ENCODE measurements around the gene RAG1. TPM values are rescaled to one million over a fixed set of nuclear protein-coding genes. Genes with fewer than 3 reads are reported as not detected.
"Not testable (repeated sequence)": the region's sequence is repeated elsewhere in the genome, so short reads cannot be mapped to it uniquely, and the experiment has no call there.

The RAG1 gene
- polyA plus RNA-seq: 1 to 10 TPM in 3 of 4 donors, under 1 TPM in 1; 0.60 to 4.9 (median 2.5) TPM
- long read RNA-seq, donor 1: 0 reads
- long read RNA-seq, donor 2: 0 reads
- long read RNA-seq, donor 3: 0 reads
- long read RNA-seq, donor 4: 0 reads
- long read RNA-seq, donor 5: 0 reads
- long read RNA-seq, donor 6: 0 reads
- long read RNA-seq, donor 7: 0 reads
- long read RNA-seq, donor 8: 0 reads
- long read RNA-seq, donor 9: 0 reads
- long read RNA-seq, donor 10: 0 reads

DNA sequence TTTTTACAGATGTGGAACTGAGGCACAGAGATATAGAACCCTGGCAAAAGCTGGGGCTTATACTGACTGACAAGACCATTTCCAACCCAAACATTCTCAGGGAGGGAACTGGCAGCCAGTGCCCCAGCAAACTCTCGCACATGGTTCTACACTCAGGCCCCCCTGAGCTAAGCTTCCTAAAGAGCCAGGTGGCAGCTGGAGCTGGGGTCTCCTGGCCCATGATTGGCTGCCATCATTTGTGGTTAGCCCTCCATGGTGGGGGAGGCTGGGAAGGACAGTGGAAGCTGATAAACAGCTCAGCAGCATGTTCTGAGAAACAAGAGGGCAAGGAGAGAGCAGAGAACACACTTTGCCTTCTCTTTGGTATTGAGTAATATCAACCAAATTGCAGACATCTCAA is at the start of gene RAG1:
TSS of gene RAG1 (plus strand) at position 314 of the 400 bp plus-strand sequence. CDS start 5,298 bp downstream, outside the sequence.
- Histone ChIP-seq H3K9me3 (ENCODE audit: control insufficient read depth in 2 of 2, insufficient read depth in 1 of 2, low read depth in 1 of 2, low read length in 1 of 2) (no peaks in the 10 kb centered on the region), H3K27ac (ENCODE audit: low read depth in 1 of 3, low read length in 2 of 3) (no peak within 1 kb of the TSS), H3K36me3 (ENCODE audit: control insufficient read depth in 3 of 3, insufficient read depth in 2 of 3, low read depth in 1 of 3, low read length in 3 of 3) (no peaks in the 10 kb centered on the region), H3K27me3 (ENCODE audit: control insufficient read depth in 3 of 3, insufficient read depth in 3 of 3, low read length in 3 of 3) (no peaks in the 10 kb centered on the region), H3K4me1 (ENCODE audit: control insufficient read depth in 3 of 3, insufficient read depth in 2 of 3, low read depth in 1 of 3, low read length in 2 of 3) (no peaks in the 10 kb centered on the region), H3K4me3 (ENCODE audit: low read depth in 1 of 3, low read length in 3 of 3) (no peak within 1 kb of the TSS)
- 83 to 96% (median 91%) methylated on average over 1 of the region's 1 CpG for WGBS, 3 donors
- FAIRE-seq: no peak
- DNase-seq: no peak

DNA sequence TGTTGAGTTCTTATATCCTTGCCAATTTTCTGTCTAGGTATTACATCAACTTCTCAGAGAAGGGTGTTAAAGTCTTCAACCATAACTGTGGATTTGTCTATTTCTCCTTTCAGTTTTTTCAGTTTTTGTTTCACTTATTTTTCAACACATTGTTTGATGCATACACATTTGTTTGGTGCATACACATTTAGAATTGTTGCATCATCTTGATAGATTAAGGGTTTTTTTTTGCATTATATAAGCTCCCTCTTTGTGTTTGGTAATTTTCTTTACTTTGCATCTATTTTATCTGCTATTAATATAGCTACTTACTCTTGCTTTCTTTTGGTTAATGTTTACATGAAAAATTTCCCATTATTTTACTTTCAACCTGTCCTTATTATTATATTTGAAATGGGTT is 37.0 kb upstream of the RAG1 start:
- DNase-seq (no peak), FAIRE-seq (no peak)
- Histone ChIP-seq H3K27ac (ENCODE audit: low read depth in 1 of 3, low read length in 2 of 3) (no peak overlapping the region), H3K36me3 (ENCODE audit: control insufficient read depth in 3 of 3, insufficient read depth in 2 of 3, low read depth in 1 of 3, low read length in 3 of 3) (no peaks in the 10 kb centered on the region), H3K9me3 (ENCODE audit: control insufficient read depth in 2 of 2, insufficient read depth in 1 of 2, low read depth in 1 of 2, low read length in 1 of 2) (no peaks in the 10 kb centered on the region), H3K27me3 (ENCODE audit: control insufficient read depth in 3 of 3, insufficient read depth in 3 of 3, low read length in 3 of 3) (no peaks in the 10 kb centered on the region), H3K4me1 (ENCODE audit: control insufficient read depth in 3 of 3, insufficient read depth in 2 of 3, low read depth in 1 of 3, low read length in 2 of 3) (no peaks in the 10 kb centered on the region), H3K4me3 (ENCODE audit: low read depth in 1 of 3, low read length in 3 of 3) (no peak overlapping the region)

DNA sequence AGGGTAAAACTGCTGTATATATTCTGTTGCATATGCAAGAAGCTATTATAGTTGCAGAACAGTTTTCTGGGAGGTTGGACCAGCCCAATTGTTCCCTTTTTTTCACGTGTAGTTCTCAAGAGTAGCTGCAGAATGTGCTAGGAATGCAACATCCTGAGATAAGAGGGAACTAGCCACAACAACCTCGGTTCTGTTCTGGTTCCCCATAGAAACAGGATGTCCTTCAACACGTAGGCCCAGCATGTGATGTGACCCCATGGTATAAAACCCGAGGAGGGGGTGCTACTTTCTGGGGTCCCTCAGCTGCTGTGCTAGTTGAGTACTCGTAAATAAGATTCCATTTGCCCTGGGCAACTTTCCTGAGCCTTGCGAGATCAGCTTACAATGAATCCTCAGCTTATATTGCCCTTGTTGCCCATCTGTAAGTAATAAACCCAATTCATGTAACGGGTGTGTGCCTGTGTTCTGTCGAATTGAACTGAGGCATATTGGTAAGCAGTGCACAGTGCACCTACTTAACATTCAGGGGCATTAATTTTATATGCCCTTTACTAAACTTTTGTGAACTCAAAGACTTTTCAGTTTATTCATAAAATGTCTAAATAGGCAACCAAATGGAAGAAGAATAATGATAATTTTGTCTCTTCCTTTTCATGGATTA is 34.7 kb upstream of the RAG1 start:
- no peak for DNase-seq
- no peaks in the 10 kb centered on the region for H3K27me3 ChIP-seq (ENCODE audit: control insufficient read depth in 3 of 3, insufficient read depth in 3 of 3, low read length in 3 of 3)
- no peak for FAIRE-seq
- 47 to 57% (median 55%) methylated on average over 8 of the region's 8 CpGs for WGBS, 3 donors
- H3K4me1 ChIP-seq (ENCODE audit: control insufficient read depth in 3 of 3, insufficient read depth in 2 of 3, low read depth in 1 of 3, low read length in 2 of 3): no peaks in the 10 kb centered on the region
- H3K4me3 ChIP-seq (ENCODE audit: low read depth in 1 of 3, low read length in 3 of 3): no peak overlapping the region
- H3K27ac ChIP-seq (ENCODE audit: low read depth in 1 of 3, low read length in 2 of 3): no peak overlapping the region
- no peaks in the 10 kb centered on the region for H3K36me3 ChIP-seq (ENCODE audit: control insufficient read depth in 3 of 3, insufficient read depth in 2 of 3, low read depth in 1 of 3, low read length in 3 of 3)
- no peaks in the 10 kb centered on the region for H3K9me3 ChIP-seq (ENCODE audit: control insufficient read depth in 2 of 2, insufficient read depth in 1 of 2, low read depth in 1 of 2, low read length in 1 of 2)

DNA sequence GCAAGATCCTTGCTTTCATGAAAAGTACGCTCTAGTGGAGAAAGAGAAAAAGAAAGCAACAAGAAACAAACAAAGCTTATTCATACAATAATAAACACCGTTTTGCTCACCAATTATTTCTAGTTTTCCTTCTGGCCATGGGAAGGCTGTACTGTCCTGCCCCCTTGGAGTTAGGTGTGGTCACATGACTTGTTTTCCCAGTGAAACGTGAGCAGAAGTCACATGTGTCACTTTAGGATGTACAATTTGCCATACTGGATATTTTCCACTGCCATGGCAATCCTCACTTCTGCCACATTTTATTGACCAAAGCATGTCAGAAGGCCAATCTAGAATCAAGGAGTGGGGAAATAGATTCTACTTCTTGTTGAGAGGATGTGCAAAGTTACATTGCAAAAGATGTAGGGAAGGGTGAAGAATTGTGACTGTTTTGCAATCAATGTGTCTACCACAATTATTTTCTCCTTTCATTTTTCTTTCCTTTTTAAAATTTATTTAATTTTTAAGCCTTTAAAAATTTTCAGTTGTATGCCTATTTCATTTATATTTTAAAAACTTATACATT is 33.4 kb upstream of the RAG1 start:
- Histone ChIP-seq H3K9me3 (ENCODE audit: control insufficient read depth in 2 of 2, insufficient read depth in 1 of 2, low read depth in 1 of 2, low read length in 1 of 2) (no peaks in the 10 kb centered on the region), H3K4me1 (ENCODE audit: control insufficient read depth in 3 of 3, insufficient read depth in 2 of 3, low read depth in 1 of 3, low read length in 2 of 3) (no peaks in the 10 kb centered on the region), H3K27me3 (ENCODE audit: control insufficient read depth in 3 of 3, insufficient read depth in 3 of 3, low read length in 3 of 3) (no peaks in the 10 kb centered on the region), H3K4me3 (ENCODE audit: low read depth in 1 of 3, low read length in 3 of 3) (no peak overlapping the region), H3K36me3 (ENCODE audit: control insufficient read depth in 3 of 3, insufficient read depth in 2 of 3, low read depth in 1 of 3, low read length in 3 of 3) (no peaks in the 10 kb centered on the region), H3K27ac (ENCODE audit: low read depth in 1 of 3, low read length in 2 of 3) (no peak overlapping the region)
- WGBS, 3 donors: 71 to 75% (median 72%) methylated on average over 3 of the region's 3 CpGs
- DNase-seq (no peak), FAIRE-seq (no peak)

DNA sequence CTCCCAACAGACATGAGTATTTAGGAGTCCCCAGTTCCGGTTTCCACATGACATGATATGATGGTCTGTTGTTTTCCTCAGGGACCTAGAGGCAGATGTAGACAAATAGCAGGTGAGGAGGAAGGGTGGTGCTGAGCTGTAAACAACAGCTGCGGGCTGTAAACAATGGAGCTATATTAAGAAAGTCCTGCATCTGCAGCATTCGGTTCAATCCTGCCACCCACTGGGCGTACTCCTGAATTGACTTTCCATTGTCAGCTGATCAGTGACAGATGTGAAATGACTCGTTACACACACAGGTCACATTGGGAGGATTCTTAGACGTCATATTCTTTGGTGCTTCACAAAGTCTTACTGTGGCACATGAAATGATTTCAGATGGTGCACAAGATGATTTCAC is 26.8 kb upstream of the RAG1 start:
- no peaks in the 10 kb centered on the region for H3K36me3 ChIP-seq (ENCODE audit: control insufficient read depth in 3 of 3, insufficient read depth in 2 of 3, low read depth in 1 of 3, low read length in 3 of 3)
- no peak overlapping the region for H3K27ac ChIP-seq (ENCODE audit: low read depth in 1 of 3, low read length in 2 of 3)
- peaks cover 0 to 2% (median 0%) of the 10 kb centered on the region in 3 donors for H3K27me3 ChIP-seq (ENCODE audit: control insufficient read depth in 3 of 3, insufficient read depth in 3 of 3, low read length in 3 of 3)
- FAIRE-seq (no peak), DNase-seq (peak; percentile 70 to 78)
- no peak overlapping the region for H3K4me3 ChIP-seq (ENCODE audit: low read depth in 1 of 3, low read length in 3 of 3)
- H3K9me3 ChIP-seq (ENCODE audit: control insufficient read depth in 2 of 2, insufficient read depth in 1 of 2, low read depth in 1 of 2, low read length in 1 of 2): no peaks in the 10 kb centered on the region
- 3 to 18% (median 7%) methylated on average over 6 of the region's 6 CpGs for WGBS, 3 donors
- no peaks in the 10 kb centered on the region for H3K4me1 ChIP-seq (ENCODE audit: control insufficient read depth in 3 of 3, insufficient read depth in 2 of 3, low read depth in 1 of 3, low read length in 2 of 3)

DNA sequence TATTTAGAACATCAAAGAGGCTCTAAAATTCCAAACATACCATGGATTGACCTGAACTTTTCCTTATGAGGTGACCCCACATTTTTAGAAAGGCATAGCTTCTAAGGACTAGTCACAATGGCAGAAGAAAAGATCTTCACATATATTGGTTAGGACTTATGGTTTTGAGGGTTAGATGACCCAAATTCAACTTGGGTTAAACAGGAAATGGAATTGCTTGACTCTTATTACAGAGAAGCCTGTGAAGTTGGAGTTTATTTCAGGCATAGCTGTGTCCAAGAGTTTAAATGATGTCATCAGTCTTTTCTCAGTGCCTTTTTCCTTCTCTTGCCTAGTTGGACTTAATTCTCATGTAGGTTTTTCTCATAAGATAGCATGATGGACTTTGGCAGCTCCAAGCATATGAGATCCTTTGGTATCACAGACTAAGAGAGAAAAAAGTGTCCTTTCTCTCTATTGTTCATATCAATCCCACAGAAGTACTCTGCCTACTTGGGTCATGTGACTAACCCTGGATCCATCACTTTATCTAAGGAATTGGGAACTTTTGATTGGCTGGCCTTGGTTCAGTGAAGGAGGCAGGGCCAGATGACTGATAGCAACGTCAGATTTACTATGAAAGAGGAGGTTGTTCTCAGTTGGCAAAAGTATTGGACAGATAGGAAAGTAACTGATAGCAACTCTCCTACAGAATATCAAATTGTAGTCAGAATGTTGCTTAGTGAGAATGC is 17.3 kb upstream of the RAG1 start:
- H3K4me1 ChIP-seq (ENCODE audit: control insufficient read depth in 3 of 3, insufficient read depth in 2 of 3, low read depth in 1 of 3, low read length in 2 of 3): no peaks in the 10 kb centered on the region
- WGBS, 3 donors: 8 to 38% (median 22%) methylated on average over 1 of the region's 1 CpG
- no peaks in the 10 kb centered on the region for H3K36me3 ChIP-seq (ENCODE audit: control insufficient read depth in 3 of 3, insufficient read depth in 2 of 3, low read depth in 1 of 3, low read length in 3 of 3)
- H3K4me3 ChIP-seq (ENCODE audit: low read depth in 1 of 3, low read length in 3 of 3): no peak overlapping the region
- DNase-seq: no peak
- no peak overlapping the region for H3K27ac ChIP-seq (ENCODE audit: low read depth in 1 of 3, low read length in 2 of 3)
- H3K27me3 ChIP-seq (ENCODE audit: control insufficient read depth in 3 of 3, insufficient read depth in 3 of 3, low read length in 3 of 3): no peaks in the 10 kb centered on the region
- no peaks in the 10 kb centered on the region for H3K9me3 ChIP-seq (ENCODE audit: control insufficient read depth in 2 of 2, insufficient read depth in 1 of 2, low read depth in 1 of 2, low read length in 1 of 2)
- FAIRE-seq: no peak

DNA sequence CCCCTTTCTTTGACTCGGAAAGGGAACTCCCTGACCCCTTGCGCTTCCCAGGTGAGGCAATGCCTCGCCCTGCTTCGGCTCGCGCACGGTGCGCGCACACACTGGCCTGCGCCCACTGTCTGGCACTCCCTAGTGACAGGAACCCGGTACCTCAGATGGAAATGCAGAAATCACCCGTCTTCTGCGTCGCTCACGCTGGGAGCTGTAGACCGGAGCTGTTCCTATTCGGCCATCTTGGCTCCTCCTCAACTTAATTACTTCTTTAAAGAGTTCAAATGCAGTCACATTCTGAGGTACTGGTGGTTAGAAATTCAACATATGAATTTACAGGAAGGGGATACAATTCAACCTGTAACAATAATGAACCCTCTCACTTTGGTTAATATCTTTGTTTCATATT is 10.4 kb upstream of the RAG1 start:
- H3K9me3 ChIP-seq (ENCODE audit: control insufficient read depth in 2 of 2, insufficient read depth in 1 of 2, low read depth in 1 of 2, low read length in 1 of 2); DNase-seq; H3K27ac ChIP-seq (ENCODE audit: low read depth in 1 of 3, low read length in 2 of 3); H3K4me3 ChIP-seq (ENCODE audit: low read depth in 1 of 3, low read length in 3 of 3); H3K27me3 ChIP-seq (ENCODE audit: control insufficient read depth in 3 of 3, insufficient read depth in 3 of 3, low read length in 3 of 3); H3K4me1 ChIP-seq (ENCODE audit: control insufficient read depth in 3 of 3, insufficient read depth in 2 of 3, low read depth in 1 of 3, low read length in 2 of 3); H3K36me3 ChIP-seq (ENCODE audit: control insufficient read depth in 3 of 3, insufficient read depth in 2 of 3, low read depth in 1 of 3, low read length in 3 of 3); FAIRE-seq: not testable (repeated sequence)
- 95 to 99% (median 99%) methylated on average over 14 to 15 of the region's 17 CpGs for WGBS, 3 donors

DNA sequence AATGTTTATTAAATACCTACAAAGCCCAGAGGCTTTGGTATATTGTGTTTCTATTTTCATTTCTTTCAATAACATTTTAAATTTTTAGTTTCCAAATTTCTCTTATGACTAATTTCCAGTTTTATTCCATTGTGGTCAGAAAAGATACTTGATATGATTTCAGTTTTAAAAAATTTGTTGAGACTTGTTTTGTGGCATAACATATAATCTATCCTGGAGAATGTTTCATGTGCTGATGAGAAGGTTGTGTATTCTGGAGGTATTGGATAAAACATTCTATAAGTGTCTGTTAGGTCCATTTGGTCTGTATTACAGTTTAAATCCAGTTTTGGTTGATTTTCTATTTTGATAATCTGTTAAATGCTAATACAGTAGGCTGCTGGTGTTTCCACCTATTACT is 9.8 kb upstream of the RAG1 start:
- peaks cover 0 to 7% of the 10 kb centered on the region in 2 donors for H3K9me3 ChIP-seq (ENCODE audit: control insufficient read depth in 2 of 2, insufficient read depth in 1 of 2, low read depth in 1 of 2, low read length in 1 of 2)
- no peak overlapping the region for H3K27ac ChIP-seq (ENCODE audit: low read depth in 1 of 3, low read length in 2 of 3)
- FAIRE-seq: peak; percentile 30
- DNase-seq: no peak
- no peaks in the 10 kb centered on the region for H3K4me1 ChIP-seq (ENCODE audit: control insufficient read depth in 3 of 3, insufficient read depth in 2 of 3, low read depth in 1 of 3, low read length in 2 of 3)
- H3K36me3 ChIP-seq (ENCODE audit: control insufficient read depth in 3 of 3, insufficient read depth in 2 of 3, low read depth in 1 of 3, low read length in 3 of 3): no peaks in the 10 kb centered on the region
- H3K4me3 ChIP-seq (ENCODE audit: low read depth in 1 of 3, low read length in 3 of 3): no peak overlapping the region
- H3K27me3 ChIP-seq (ENCODE audit: control insufficient read depth in 3 of 3, insufficient read depth in 3 of 3, low read length in 3 of 3): no peaks in the 10 kb centered on the region
